Measurements from ENCODE around the gene HDAC4. TPM values are rescaled to one million over a fixed set of nuclear protein-coding genes. Genes with fewer than 3 reads are reported as not detected.

Gene HDAC4
- total RNA-seq, 1 experiment from 2014 or later: 32.0 TPM

DNA sequence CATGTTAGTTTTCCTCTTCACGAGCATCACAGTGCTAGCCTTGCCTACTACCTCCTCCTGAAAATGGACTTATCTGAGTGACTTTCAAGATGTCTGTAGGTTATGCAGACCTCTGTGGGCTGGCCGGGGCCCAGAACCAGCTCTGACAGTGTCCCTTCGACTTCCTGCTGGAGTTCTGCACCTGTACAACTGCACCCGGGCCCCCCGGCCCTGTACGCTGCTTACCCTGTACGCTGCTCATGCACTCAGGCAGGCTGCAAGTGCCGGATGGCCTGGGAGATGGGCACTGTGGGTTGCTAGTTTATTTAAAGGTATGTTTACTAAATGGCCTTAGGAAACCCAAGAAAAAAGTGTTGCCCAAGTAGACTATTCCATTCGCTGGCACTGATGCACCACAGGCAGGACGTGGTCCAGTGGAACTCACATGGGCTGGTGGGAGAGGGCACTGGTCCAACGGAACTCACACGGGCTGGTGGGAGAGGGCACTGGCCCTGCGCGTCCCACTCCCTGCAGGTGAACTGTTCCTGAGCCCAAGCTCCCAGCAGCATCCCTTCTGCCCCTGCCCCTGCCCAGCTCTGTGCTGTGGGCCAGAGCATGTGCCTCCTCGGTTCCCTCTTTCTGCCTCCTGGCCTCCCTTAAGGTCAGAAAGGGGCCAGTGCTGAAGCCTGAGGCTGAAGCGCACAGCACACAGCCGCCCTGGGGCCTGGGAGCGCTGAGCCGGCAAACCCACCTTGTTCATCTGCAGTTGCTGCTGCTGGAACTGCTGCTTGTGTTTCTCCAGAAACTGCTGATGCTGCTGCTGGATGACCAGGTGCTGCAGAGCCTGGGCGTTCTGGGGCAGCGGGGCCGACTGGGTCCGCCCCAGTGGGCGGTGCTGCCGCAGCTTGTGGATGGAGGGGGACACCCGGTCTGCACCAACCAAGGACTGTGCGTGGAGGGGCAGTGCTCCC is 274.8 kb downstream of the HDAC4 start:
- no peak overlapping the region for H4K91ac ChIP-seq (ENCODE audit: insufficient read length, low read depth, low read length)
- H3K14ac ChIP-seq (ENCODE audit: insufficient read depth, low read length): no peak overlapping the region
- H3K27me3 ChIP-seq (ENCODE audit: insufficient read depth, low read length): no peaks in the 10 kb centered on the region
- H3K79me2 ChIP-seq (ENCODE audit: insufficient read depth, low read length): no peaks in the 10 kb centered on the region
- H4K8ac ChIP-seq (replicated peaks; ENCODE audit: insufficient read length, low read depth, low read length): no peak overlapping the region
- H3K18ac ChIP-seq (ENCODE audit: insufficient read length, low read depth, low read length): no peak overlapping the region
- H3K4ac ChIP-seq (ENCODE audit: low read depth, low read length): no peak overlapping the region
- Mint-ChIP-seq H3K36me3 (ENCODE audit: insufficient read depth in 1 of 3, low read depth in 3 of 3) (peaks cover 19 to 38% (median 29%) of the 10 kb centered on the region in 3 experiments), H3K4me3 (no peak overlapping the region), H3K9me3 (peaks cover 0 to 7% of the 10 kb centered on the region in 2 experiments; a peak in 1 of 5 replicates), H3K27ac (peak overlapping the region in 1 of 3 experiments; percentile 68; a peak in 2 of 7 replicates), H3K27me3 (ENCODE audit: low read depth) (no peaks in the 10 kb centered on the region), H3K4me1 (no peaks in the 10 kb centered on the region)
- H2AFZ ChIP-seq (ENCODE audit: low read length): no peak overlapping the region
- H2BK12ac ChIP-seq (ENCODE audit: insufficient read length, low read depth, low read length): no peak overlapping the region
- H2BK20ac ChIP-seq (ENCODE audit: low read depth, low read length, poor library complexity, severe bottlenecking): no peak overlapping the region
- H3K9me3 ChIP-seq (ENCODE audit: control insufficient read depth, low read depth, low read length): no peaks in the 10 kb centered on the region
- H3K23me2 ChIP-seq (ENCODE audit: insufficient read length, low read depth, low read length, poor library complexity, severe bottlenecking): peaks cover 3% of the 10 kb centered on the region
- no peak overlapping the region for H4K5ac ChIP-seq (ENCODE audit: insufficient read length, low read depth, low read length)
- H3K4me1 ChIP-seq (ENCODE audit: insufficient read depth, low read length): no peaks in the 10 kb centered on the region
- H4K20me1 ChIP-seq (ENCODE audit: control insufficient read depth, insufficient read depth, insufficient read length): no peaks in the 10 kb centered on the region
- no peak overlapping the region for H2AK5ac ChIP-seq (ENCODE audit: insufficient read length, low read length)
- no peak for DNase-seq
- H2BK15ac ChIP-seq (ENCODE audit: low read depth, low read length): no peak overlapping the region
- H2BK5ac ChIP-seq (ENCODE audit: insufficient read length, low read length): no peak overlapping the region
- TF ChIP-seq, protein P1, sequence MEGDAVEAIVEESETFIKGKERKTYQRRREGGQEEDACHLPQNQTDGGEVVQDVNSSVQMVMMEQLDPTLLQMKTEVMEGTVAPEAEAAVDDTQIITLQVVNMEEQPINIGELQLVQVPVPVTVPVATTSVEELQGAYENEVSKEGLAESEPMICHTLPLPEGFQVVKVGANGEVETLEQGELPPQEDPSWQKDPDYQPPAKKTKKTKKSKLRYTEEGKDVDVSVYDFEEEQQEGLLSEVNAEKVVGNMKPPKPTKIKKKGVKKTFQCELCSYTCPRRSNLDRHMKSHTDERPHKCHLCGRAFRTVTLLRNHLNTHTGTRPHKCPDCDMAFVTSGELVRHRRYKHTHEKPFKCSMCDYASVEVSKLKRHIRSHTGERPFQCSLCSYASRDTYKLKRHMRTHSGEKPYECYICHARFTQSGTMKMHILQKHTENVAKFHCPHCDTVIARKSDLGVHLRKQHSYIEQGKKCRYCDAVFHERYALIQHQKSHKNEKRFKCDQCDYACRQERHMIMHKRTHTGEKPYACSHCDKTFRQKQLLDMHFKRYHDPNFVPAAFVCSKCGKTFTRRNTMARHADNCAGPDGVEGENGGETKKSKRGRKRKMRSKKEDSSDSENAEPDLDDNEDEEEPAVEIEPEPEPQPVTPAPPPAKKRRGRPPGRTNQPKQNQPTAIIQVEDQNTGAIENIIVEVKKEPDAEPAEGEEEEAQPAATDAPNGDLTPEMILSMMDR (conservative IDR thresholded peaks at IDR 0.05): no peak
- no peaks in the 10 kb centered on the region for H3K79me1 ChIP-seq (ENCODE audit: insufficient read depth, low read depth, low read length, poor library complexity, severe bottlenecking)
- no peak overlapping the region for H3K9ac ChIP-seq (ENCODE audit: extremely low read depth, insufficient read length, low read length)
- no peak overlapping the region for H3K56ac ChIP-seq (ENCODE audit: insufficient read length, low read depth, low read length)
- H3K23ac ChIP-seq (ENCODE audit: insufficient read length, low read depth, low read length): no peak overlapping the region
- no peak overlapping the region for H2BK120ac ChIP-seq (ENCODE audit: low read depth, low read length, poor library complexity, severe bottlenecking)
- no CpG with 5 or more reads among the region's 27 CpGs for WGBS (ENCODE audit: extremely low coverage, insufficient read length, low lambda C conversion rate)
- H3K4me2 ChIP-seq (ENCODE audit: insufficient read depth, insufficient read length, low read length): no peak overlapping the region
- H3T11ph ChIP-seq (ENCODE audit: low read length): no peak overlapping the region
- H3K27ac ChIP-seq (ENCODE audit: insufficient read length, low read depth, low read length): no peak overlapping the region
